ENCODE data around the gene XRCC6.
"Not testable (repeated sequence)": the region's sequence is repeated elsewhere in the genome, so short reads cannot be mapped to it uniquely, and the experiment has no call there.

The XRCC6 gene

DNA sequence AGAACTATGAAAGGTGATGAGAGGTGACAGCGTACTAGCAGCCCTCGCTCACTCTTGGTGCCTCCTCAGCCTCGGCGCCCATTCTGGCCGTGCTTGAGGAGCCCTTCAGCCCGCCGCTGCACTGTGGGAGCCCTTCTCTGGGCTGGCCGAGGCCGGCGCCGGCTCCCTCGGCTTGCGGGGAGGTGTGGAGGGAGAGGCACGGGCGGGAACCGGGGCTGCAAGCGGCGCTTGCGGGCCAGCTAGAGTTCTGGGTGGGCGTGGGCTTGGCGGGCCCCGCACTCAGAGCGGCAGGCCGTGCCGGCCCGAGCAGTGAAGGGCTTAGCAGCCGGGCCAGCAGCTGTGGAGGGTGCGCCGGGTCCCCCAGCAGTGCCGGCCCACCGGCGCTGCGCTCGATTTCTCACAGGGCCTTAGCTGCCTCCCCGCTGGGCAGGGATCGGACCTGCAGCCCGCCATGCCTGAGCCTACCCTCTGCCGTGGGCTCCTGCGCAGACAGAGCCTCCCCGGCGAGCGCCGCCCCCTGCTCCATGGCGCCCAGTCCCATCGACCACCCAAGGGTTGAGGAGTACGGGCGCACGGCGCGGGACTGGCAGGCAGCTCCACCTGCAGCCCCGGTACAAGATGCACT lies 27.6 kb upstream of the XRCC6 start:
- H3K27me3 ChIP-seq (ENCODE audit: insufficient read depth, low read length, poor library complexity); H4K8ac ChIP-seq (ENCODE audit: low read depth, low read length); H3K56ac ChIP-seq (ENCODE audit: low read length); H3K9ac ChIP-seq (ENCODE audit: low read length); H2BK5ac ChIP-seq (ENCODE audit: low read length); H3K36me3 ChIP-seq (ENCODE audit: control insufficient read depth, insufficient read depth, low read length); H2BK15ac ChIP-seq (replicated peaks; ENCODE audit: low read depth); H3K4me2 ChIP-seq (ENCODE audit: low read length); H4K5ac ChIP-seq (ENCODE audit: low read length); H3K23ac ChIP-seq (ENCODE audit: low read length); H3K18ac ChIP-seq (ENCODE audit: low read length); H3K4ac ChIP-seq (ENCODE audit: low read depth, low read length); H3K27ac ChIP-seq (ENCODE audit: low read depth, low read length); H3K79me1 ChIP-seq (ENCODE audit: low read length); H2BK120ac ChIP-seq (ENCODE audit: low read depth, low read length); H3K79me2 ChIP-seq (ENCODE audit: control insufficient read depth, insufficient read depth, low read length); H2AK5ac ChIP-seq (ENCODE audit: low read length); H3K4me1 ChIP-seq (ENCODE audit: control insufficient read depth, low read depth, low read length); H3K4me3 ChIP-seq (ENCODE audit: low read length); DNase-seq: not testable (repeated sequence)
- no CpG with 5 or more reads among the region's 51 CpGs for WGBS (ENCODE audit: extremely low coverage, insufficient coverage, low lambda C conversion rate)

- WGBS (ENCODE audit: extremely low coverage, insufficient coverage, low lambda C conversion rate), result no CpG with 5 or more reads among the region's 5 CpGs
Measured at GRCh38 chr22:41595703-41596102, 25.4 kb upstream of the XRCC6 start.

DNA sequence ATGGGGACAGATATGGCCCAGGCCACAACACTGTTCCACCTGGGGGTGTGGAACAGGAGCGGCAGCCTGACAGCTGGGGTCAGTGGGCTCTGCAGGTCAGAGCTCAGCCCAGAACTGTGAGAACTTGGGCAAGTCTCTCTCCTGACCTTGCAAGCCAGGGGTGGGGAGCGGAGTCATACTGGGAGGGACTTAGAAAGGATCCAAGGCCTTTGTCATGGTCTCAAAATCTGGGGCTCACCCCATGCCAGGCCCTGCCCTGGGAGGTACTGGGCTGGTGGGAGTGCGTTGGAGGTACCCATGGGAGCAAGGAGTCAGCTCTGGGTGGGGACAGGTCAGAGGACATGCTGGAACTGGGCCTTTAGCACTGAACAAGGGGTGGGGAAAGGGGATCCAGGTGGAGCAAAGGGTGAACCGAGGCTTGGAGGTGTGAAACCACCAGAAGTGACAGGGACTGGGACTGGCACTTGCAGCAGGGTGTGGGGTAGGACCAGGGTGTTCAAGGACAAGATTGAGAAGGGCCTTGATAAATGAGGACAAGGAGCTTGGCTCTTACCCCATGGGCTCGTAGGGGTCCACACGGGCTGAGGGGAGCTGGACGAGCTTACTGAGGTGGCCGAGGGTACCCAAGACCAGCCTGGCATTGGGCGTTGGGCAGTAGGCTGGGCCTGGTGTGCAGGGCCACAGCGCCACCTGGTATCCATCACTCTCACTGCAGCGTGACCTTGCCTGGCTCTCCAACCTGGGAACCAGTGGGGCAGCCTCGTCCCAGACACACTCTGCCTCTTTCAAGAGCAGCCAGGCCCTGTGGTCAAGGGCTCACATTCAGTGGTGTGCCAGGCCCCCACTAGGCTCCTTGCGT lies 24.1 kb upstream of the XRCC6 start:
- H3K4me3 ChIP-seq (ENCODE audit: low read length), result no peak overlapping the region
- no peak overlapping the region for H3K23ac ChIP-seq (ENCODE audit: low read length)
- no peak overlapping the region for H3K27ac ChIP-seq (ENCODE audit: low read depth, low read length)
- peak; percentile 59 for DNase-seq
- no peaks in the 10 kb centered on the region for H3K4me1 ChIP-seq (ENCODE audit: control insufficient read depth, low read depth, low read length)
- no peak overlapping the region for H3K4me2 ChIP-seq (ENCODE audit: low read length)
- H3K27me3 ChIP-seq (ENCODE audit: insufficient read depth, low read length, poor library complexity), result no peaks in the 10 kb centered on the region
- H2BK5ac ChIP-seq (ENCODE audit: low read length), result no peak overlapping the region
- peaks cover 4% of the 10 kb centered on the region for H3K36me3 ChIP-seq (ENCODE audit: control insufficient read depth, insufficient read depth, low read length)
- H4K8ac ChIP-seq (ENCODE audit: low read depth, low read length), result no peak overlapping the region
- H3K79me1 ChIP-seq (ENCODE audit: low read length), result no peaks in the 10 kb centered on the region
- H2BK15ac ChIP-seq (replicated peaks; ENCODE audit: low read depth), result no peak overlapping the region
- no peak overlapping the region for H3K18ac ChIP-seq (ENCODE audit: low read length)
- no peak overlapping the region for H4K5ac ChIP-seq (ENCODE audit: low read length)
- H2AK5ac ChIP-seq (ENCODE audit: low read length), result no peak overlapping the region
- no peak overlapping the region for H3K56ac ChIP-seq (ENCODE audit: low read length)
- no peak overlapping the region for H3K4ac ChIP-seq (ENCODE audit: low read depth, low read length)
- WGBS (ENCODE audit: extremely low coverage, insufficient coverage, low lambda C conversion rate), result no CpG with 5 or more reads among the region's 13 CpGs
- H3K79me2 ChIP-seq (ENCODE audit: control insufficient read depth, insufficient read depth, low read length), result no peaks in the 10 kb centered on the region
- no peak overlapping the region for H3K9ac ChIP-seq (ENCODE audit: low read length)
- no peak overlapping the region for H2BK120ac ChIP-seq (ENCODE audit: low read depth, low read length)

More at GRCh38 chr22:41595703-41596102, 25.4 kb upstream of the XRCC6 start:
- Histone ChIP-seq H3K18ac (ENCODE audit: low read length) (no peak overlapping the region), H3K4me3 (ENCODE audit: low read length) (no peak overlapping the region), H3K4ac (ENCODE audit: low read depth, low read length) (no peak overlapping the region), H3K36me3 (ENCODE audit: control insufficient read depth, insufficient read depth, low read length) (peaks cover 2% of the 10 kb centered on the region), H3K27ac (ENCODE audit: low read depth, low read length) (no peak overlapping the region), H4K5ac (ENCODE audit: low read length) (no peak overlapping the region), H3K79me2 (ENCODE audit: control insufficient read depth, insufficient read depth, low read length) (no peaks in the 10 kb centered on the region), H3K9ac (ENCODE audit: low read length) (no peak overlapping the region), H3K79me1 (ENCODE audit: low read length) (no peaks in the 10 kb centered on the region), H3K4me1 (ENCODE audit: control insufficient read depth, low read depth, low read length) (no peaks in the 10 kb centered on the region), H2BK15ac (replicated peaks; ENCODE audit: low read depth) (no peak overlapping the region), H3K56ac (ENCODE audit: low read length) (no peak overlapping the region), H2AK5ac (ENCODE audit: low read length) (no peak overlapping the region), H3K27me3 (ENCODE audit: insufficient read depth, low read length, poor library complexity) (no peaks in the 10 kb centered on the region), H2BK5ac (ENCODE audit: low read length) (no peak overlapping the region), H2BK120ac (ENCODE audit: low read depth, low read length) (no peak overlapping the region), H3K4me2 (ENCODE audit: low read length) (no peak overlapping the region), H3K23ac (ENCODE audit: low read length) (no peak overlapping the region), H4K8ac (ENCODE audit: low read depth, low read length) (no peak overlapping the region)
- no peak for DNase-seq

- no peak overlapping the region for H3K9ac ChIP-seq (ENCODE audit: low read length)
- H3K56ac ChIP-seq (ENCODE audit: low read length), result no peak overlapping the region
- no peak overlapping the region for H3K4ac ChIP-seq (ENCODE audit: low read depth, low read length)
- no peaks in the 10 kb centered on the region for H3K27me3 ChIP-seq (ENCODE audit: insufficient read depth, low read length, poor library complexity)
- no peak for DNase-seq
- H3K79me2 ChIP-seq (ENCODE audit: control insufficient read depth, insufficient read depth, low read length), result no peaks in the 10 kb centered on the region
- no peaks in the 10 kb centered on the region for H3K79me1 ChIP-seq (ENCODE audit: low read length)
- H3K18ac ChIP-seq (ENCODE audit: low read length), result no peak overlapping the region
- H3K36me3 ChIP-seq (ENCODE audit: control insufficient read depth, insufficient read depth, low read length), result peaks cover 7% of the 10 kb centered on the region
- H3K27ac ChIP-seq (ENCODE audit: low read depth, low read length), result no peak overlapping the region
- H3K4me1 ChIP-seq (ENCODE audit: control insufficient read depth, low read depth, low read length), result no peaks in the 10 kb centered on the region
- H4K5ac ChIP-seq (ENCODE audit: low read length), result no peak overlapping the region
- WGBS (ENCODE audit: extremely low coverage, insufficient coverage, low lambda C conversion rate), result no CpG with 5 or more reads among the region's 2 CpGs
- no peak overlapping the region for H3K23ac ChIP-seq (ENCODE audit: low read length)
- no peak overlapping the region for H2BK15ac ChIP-seq (replicated peaks; ENCODE audit: low read depth)
- H2AK5ac ChIP-seq (ENCODE audit: low read length), result no peak overlapping the region
- H4K8ac ChIP-seq (ENCODE audit: low read depth, low read length), result no peak overlapping the region
- H3K4me3 ChIP-seq (ENCODE audit: low read length), result no peak overlapping the region
- H2BK5ac ChIP-seq (ENCODE audit: low read length), result no peak overlapping the region
- H2BK120ac ChIP-seq (ENCODE audit: low read depth, low read length), result no peak overlapping the region
- no peak overlapping the region for H3K4me2 ChIP-seq (ENCODE audit: low read length)
Measured at GRCh38 chr22:41597635-41597953, 23.5 kb upstream of the XRCC6 start.

DNA sequence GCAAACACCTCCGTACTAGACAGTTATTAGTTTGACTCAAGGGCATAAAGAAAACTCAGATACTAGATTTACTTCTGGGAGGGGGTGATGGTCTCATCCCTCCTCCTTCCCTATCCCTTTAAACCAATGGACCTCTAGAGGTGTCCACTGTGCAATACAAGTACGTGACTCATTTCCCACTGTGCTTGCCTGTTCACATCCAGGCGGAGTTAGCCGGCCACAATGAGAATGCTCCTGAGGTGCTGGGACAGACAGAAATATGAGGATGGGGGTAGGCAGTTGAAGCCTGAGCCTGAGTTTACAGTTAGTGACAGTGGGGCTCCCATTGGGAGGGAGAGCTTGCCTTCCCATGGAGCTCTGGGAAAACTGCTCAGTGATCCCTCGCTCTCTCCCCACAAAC lies 23.0 kb upstream of the XRCC6 start:
- no peak overlapping the region for H3K4me3 ChIP-seq (ENCODE audit: low read length)
- no peaks in the 10 kb centered on the region for H3K4me1 ChIP-seq (ENCODE audit: control insufficient read depth, low read depth, low read length)
- no peak overlapping the region for H2AK5ac ChIP-seq (ENCODE audit: low read length)
- H3K79me2 ChIP-seq (ENCODE audit: control insufficient read depth, insufficient read depth, low read length), result no peaks in the 10 kb centered on the region
- no peak overlapping the region for H3K27ac ChIP-seq (ENCODE audit: low read depth, low read length)
- H3K23ac ChIP-seq (ENCODE audit: low read length), result no peak overlapping the region
- H4K5ac ChIP-seq (ENCODE audit: low read length), result no peak overlapping the region
- WGBS (ENCODE audit: extremely low coverage, insufficient coverage, low lambda C conversion rate), result no CpG with 5 or more reads among the region's 5 CpGs
- no peak overlapping the region for H3K4me2 ChIP-seq (ENCODE audit: low read length)
- no peak overlapping the region for H2BK5ac ChIP-seq (ENCODE audit: low read length)
- H3K56ac ChIP-seq (ENCODE audit: low read length), result no peak overlapping the region
- no peak overlapping the region for H4K8ac ChIP-seq (ENCODE audit: low read depth, low read length)
- peaks cover 7% of the 10 kb centered on the region for H3K36me3 ChIP-seq (ENCODE audit: control insufficient read depth, insufficient read depth, low read length)
- no peak overlapping the region for H3K9ac ChIP-seq (ENCODE audit: low read length)
- no peak overlapping the region for H2BK15ac ChIP-seq (replicated peaks; ENCODE audit: low read depth)
- no peak overlapping the region for H3K4ac ChIP-seq (ENCODE audit: low read depth, low read length)
- H3K18ac ChIP-seq (ENCODE audit: low read length), result no peak overlapping the region
- no peaks in the 10 kb centered on the region for H3K79me1 ChIP-seq (ENCODE audit: low read length)
- no peak for DNase-seq
- no peaks in the 10 kb centered on the region for H3K27me3 ChIP-seq (ENCODE audit: insufficient read depth, low read length, poor library complexity)
- H2BK120ac ChIP-seq (ENCODE audit: low read depth, low read length), result no peak overlapping the region

Measured in mesendoderm (in vitro differentiated cells).